ENCODE measurements around the gene WDR82. TPM values are rescaled to one million over a fixed set of nuclear protein-coding genes. Genes with fewer than 3 reads are reported as not detected.

WDR82 gene
- 100 to 1,000 TPM; 110 to 111 TPM for total RNA-seq

- CTCF ChIA-PET: interaction anchor here (0.9 to 12.1 kb wide), 12 partner anchors 10 to 61 kb away, joined by 3 to 148 read pairs (median 15); partner anchors contain the start of genes GLYCTK, PPM1M, TLR9 and TWF2
Measured at GRCh38 chr3:52278510-52279069, at the start of gene WDR82. TSS of gene WDR82 (minus strand) at chr3:52278649. CDS start at chr3:52278361, 288 bp downstream.

GRCh38 chr3:52327486-52328290 lies 49.2 kb upstream of the WDR82 start:
- ChIA-PET POLR2A (no interaction called here), CTCF (interaction anchor here (0.7 to 3.3 kb wide), 2 partner anchors 12 to 96 kb away, joined by 3 to 11 read pairs; no protein-coding TSS in a partner anchor)
- intact Hi-C loops (cut with micrococcal nuclease): no loop called here
- no peaks in the 10 kb centered on the region for H3K27me3 Mint-ChIP-seq
- no peak for DNase-seq
- H3K4me3 Mint-ChIP-seq: no peak overlapping the region
- H3K4me1 Mint-ChIP-seq (ENCODE audit: low read depth): no peaks in the 10 kb centered on the region
- H3K9me3 Mint-ChIP-seq: no peaks in the 10 kb centered on the region
- no peaks in the 10 kb centered on the region for H3K36me3 Mint-ChIP-seq
- no peak overlapping the region for H3K27ac Mint-ChIP-seq

More at GRCh38 chr3:52278510-52279069, at the start of gene WDR82:
- Mint-ChIP-seq H3K9me3 (no peaks in the 10 kb centered on the region), H3K4me3 (peak within 1 kb of the TSS; percentile 92), H3K27me3 (no peaks in the 10 kb centered on the region), H3K36me3 (peaks cover 49% of the 10 kb centered on the region), H3K27ac (peak within 1 kb of the TSS; percentile 95), H3K4me1 (ENCODE audit: low read depth) (peaks cover 54% of the 10 kb centered on the region)
- POLR2A ChIA-PET: interaction anchor here (0.7 to 5.1 kb wide), 13 partner anchors 9 to 406 kb away, joined by 4 to 128 read pairs (median 8); partner anchors contain the start of genes ABHD14A, ABHD14B, GLYCTK and PPM1M
- peak; percentile 99 for DNase-seq
- intact Hi-C loops (cut with micrococcal nuclease): loop anchor here (1.0 to 10.0 kb wide), 6 partner anchors 9 to 1674 kb away; partner anchors contain the start of genes GLYCTK and POC1A

GRCh38 chr3:52326976-52327375 lies 48.5 kb upstream of the WDR82 start:
- no peak overlapping the region for H3K4me3 Mint-ChIP-seq

GRCh38 chr3:52325686-52326085 lies 47.2 kb upstream of the WDR82 start:
- CTCF ChIA-PET: no interaction called here
- H3K4me3 Mint-ChIP-seq: no peak overlapping the region
- intact Hi-C loops (cut with micrococcal nuclease): no loop called here
- H3K4me1 Mint-ChIP-seq (ENCODE audit: low read depth): no peaks in the 10 kb centered on the region
- no peaks in the 10 kb centered on the region for H3K27me3 Mint-ChIP-seq
- H3K27ac Mint-ChIP-seq: no peak overlapping the region
- no peaks in the 10 kb centered on the region for H3K9me3 Mint-ChIP-seq
- H3K36me3 Mint-ChIP-seq: no peaks in the 10 kb centered on the region
- DNase-seq: no peak
- POLR2A ChIA-PET: no interaction called here

More at GRCh38 chr3:52326976-52327375, 48.5 kb upstream of the WDR82 start:
- H3K27ac Mint-ChIP-seq: no peak overlapping the region
- no peaks in the 10 kb centered on the region for H3K4me1 Mint-ChIP-seq (ENCODE audit: low read depth)
- no peaks in the 10 kb centered on the region for H3K36me3 Mint-ChIP-seq
- CTCF ChIA-PET: interaction anchor here (0.7 to 3.3 kb wide), 2 partner anchors 12 to 95 kb away, joined by 3 to 11 read pairs; no protein-coding TSS in a partner anchor
- H3K27me3 Mint-ChIP-seq: no peaks in the 10 kb centered on the region
- POLR2A ChIA-PET: no interaction called here
- intact Hi-C loops (cut with micrococcal nuclease): no loop called here
- H3K9me3 Mint-ChIP-seq: no peaks in the 10 kb centered on the region
- no peak for DNase-seq

GRCh38 chr3:52324676-52325075 lies 46.2 kb upstream of the WDR82 start:
- Mint-ChIP-seq H3K27me3 (no peaks in the 10 kb centered on the region), H3K4me3 (no peak overlapping the region), H3K36me3 (no peaks in the 10 kb centered on the region), H3K9me3 (no peaks in the 10 kb centered on the region), H3K27ac (no peak overlapping the region), H3K4me1 (ENCODE audit: low read depth) (no peaks in the 10 kb centered on the region)
- DNase-seq: no peak
- ChIA-PET CTCF (no interaction called here), POLR2A (no interaction called here)
- intact Hi-C loops (cut with micrococcal nuclease): no loop called here

GRCh38 chr3:52323526-52324295 lies 45.3 kb upstream of the WDR82 start:
- H3K4me1 Mint-ChIP-seq (ENCODE audit: low read depth): no peaks in the 10 kb centered on the region
- H3K27ac Mint-ChIP-seq: no peak overlapping the region
- no peaks in the 10 kb centered on the region for H3K36me3 Mint-ChIP-seq
- H3K4me3 Mint-ChIP-seq: no peak overlapping the region
- ChIA-PET CTCF (interaction anchor here (1.3 kb wide), 1 partner anchor 91 kb away, joined by 5 read pairs; no protein-coding TSS in a partner anchor), POLR2A (no interaction called here)
- intact Hi-C loops (cut with micrococcal nuclease): no loop called here
- H3K27me3 Mint-ChIP-seq: no peaks in the 10 kb centered on the region
- DNase-seq: no peak
- H3K9me3 Mint-ChIP-seq: no peaks in the 10 kb centered on the region

- CTCF ChIA-PET: interaction anchor here (1.3 kb wide), 1 partner anchor 90 kb away, joined by 5 read pairs; no protein-coding TSS in a partner anchor
- Mint-ChIP-seq H3K27me3 (no peaks in the 10 kb centered on the region), H3K9me3 (no peaks in the 10 kb centered on the region), H3K4me1 (ENCODE audit: low read depth) (peaks cover 3% of the 10 kb centered on the region), H3K4me3 (no peak overlapping the region), H3K27ac (no peak overlapping the region), H3K36me3 (no peaks in the 10 kb centered on the region)
- DNase-seq: no peak
- POLR2A ChIA-PET: no interaction called here
- intact Hi-C loops (cut with micrococcal nuclease): no loop called here
Measured at GRCh38 chr3:52322466-52322865, 44.0 kb upstream of the WDR82 start.

GRCh38 chr3:52321481-52321880 lies 43.0 kb upstream of the WDR82 start:
- Mint-ChIP-seq H3K4me1 (ENCODE audit: low read depth) (peaks cover 12% of the 10 kb centered on the region), H3K9me3 (no peaks in the 10 kb centered on the region), H3K27ac (no peak overlapping the region), H3K4me3 (no peak overlapping the region), H3K27me3 (no peaks in the 10 kb centered on the region), H3K36me3 (no peaks in the 10 kb centered on the region)
- CTCF ChIA-PET: no interaction called here
- POLR2A ChIA-PET: no interaction called here
- intact Hi-C loops (cut with micrococcal nuclease): no loop called here
- DNase-seq: no peak

- H3K4me3 Mint-ChIP-seq: no peak overlapping the region
- no peaks in the 10 kb centered on the region for H3K36me3 Mint-ChIP-seq
- peaks cover 12% of the 10 kb centered on the region for H3K4me1 Mint-ChIP-seq (ENCODE audit: low read depth)
- no peaks in the 10 kb centered on the region for H3K27me3 Mint-ChIP-seq
- ChIA-PET POLR2A (interaction anchor here (0.6 kb wide), 1 partner anchor 374 kb away, joined by 3 read pairs; no protein-coding TSS in a partner anchor), CTCF (interaction anchor here (0.6 kb wide), 1 partner anchor 19 kb away, joined by 3 read pairs; no protein-coding TSS in a partner anchor)
- intact Hi-C loops (cut with micrococcal nuclease): no loop called here
- no peaks in the 10 kb centered on the region for H3K9me3 Mint-ChIP-seq
- no peak for DNase-seq
- no peak overlapping the region for H3K27ac Mint-ChIP-seq
Measured at GRCh38 chr3:52319921-52320595, 41.6 kb upstream of the WDR82 start.

GRCh38 chr3:52318186-52318816 lies 39.9 kb upstream of the WDR82 start:
- H3K9me3 Mint-ChIP-seq: no peaks in the 10 kb centered on the region
- H3K4me1 Mint-ChIP-seq (ENCODE audit: low read depth): peaks cover 27% of the 10 kb centered on the region
- no peak overlapping the region for H3K27ac Mint-ChIP-seq
- ChIA-PET CTCF (interaction anchor here (1.3 to 2.6 kb wide), 4 partner anchors 21 to 98 kb away, joined by 3 to 14 read pairs (median 10); no protein-coding TSS in a partner anchor), POLR2A (interaction anchor here (0.6 to 1.7 kb wide), 2 partner anchors 30 to 40 kb away, joined by 8 read pairs; partner anchors contain the start of genes GLYCTK and WDR82)
- no peaks in the 10 kb centered on the region for H3K27me3 Mint-ChIP-seq
- H3K4me3 Mint-ChIP-seq: no peak overlapping the region
- intact Hi-C loops (cut with micrococcal nuclease): no loop called here
- H3K36me3 Mint-ChIP-seq: no peaks in the 10 kb centered on the region
- no peak for DNase-seq
